Measurements from ENCODE around the gene CKAP2.
"Not testable (repeated sequence)": the region's sequence is repeated elsewhere in the genome, so short reads cannot be mapped to it uniquely, and the experiment has no call there.

The CKAP2 gene

DNA sequence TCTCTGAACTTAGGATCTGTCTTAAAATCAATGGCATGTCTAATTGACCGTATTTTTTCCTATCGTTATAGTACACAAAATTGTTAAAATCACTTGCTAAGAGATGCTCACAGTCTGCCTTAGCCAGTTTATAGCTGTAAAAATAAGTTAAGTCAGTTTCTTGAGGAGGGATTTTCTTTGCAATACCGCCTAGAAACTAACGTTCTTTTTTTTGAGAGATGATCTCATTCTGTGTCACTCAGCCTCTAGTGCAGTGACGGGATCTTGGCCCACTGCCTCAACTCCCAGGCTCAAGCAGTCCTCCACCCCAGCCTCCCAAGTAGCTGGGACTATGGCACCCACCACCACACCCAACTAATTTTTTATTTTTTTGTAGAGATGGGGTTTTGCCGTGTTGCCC, 4.4 kb downstream of the CKAP2 start:
- H3K36me3 ChIP-seq (ENCODE audit: low read length): peaks cover 60% of the 10 kb centered on the region
- H3K4me2 ChIP-seq (ENCODE audit: low read depth, low read length, poor library complexity, severe bottlenecking): no peak overlapping the region
- H3K9me2 ChIP-seq (replicated peaks; ENCODE audit: insufficient read depth, low read length): no peaks in the 10 kb centered on the region
- peaks cover 84% of the 10 kb centered on the region for H3K79me2 ChIP-seq (ENCODE audit: insufficient read depth, low read length)
- H3K4me3 ChIP-seq (ENCODE audit: insufficient read depth, low read length, poor library complexity, severe bottlenecking): no peak overlapping the region
- H3K27me3 ChIP-seq (ENCODE audit: low read length): no peaks in the 10 kb centered on the region
- no peak overlapping the region for H3K9ac ChIP-seq (ENCODE audit: low read length)
- peaks cover 20% of the 10 kb centered on the region for H4K20me1 ChIP-seq (ENCODE audit: low read depth, low read length)
- no peaks in the 10 kb centered on the region for H3K9me3 ChIP-seq (ENCODE audit: insufficient read depth, low read length)
- no peak overlapping the region for H3K27ac ChIP-seq (ENCODE audit: low read depth, low read length)
- no peak for TF ChIP-seq EZH2phosphoT487 (conservative IDR thresholded peaks at IDR 0.05; ENCODE audit: low read length)
- TF ChIP-seq, protein P1, sequence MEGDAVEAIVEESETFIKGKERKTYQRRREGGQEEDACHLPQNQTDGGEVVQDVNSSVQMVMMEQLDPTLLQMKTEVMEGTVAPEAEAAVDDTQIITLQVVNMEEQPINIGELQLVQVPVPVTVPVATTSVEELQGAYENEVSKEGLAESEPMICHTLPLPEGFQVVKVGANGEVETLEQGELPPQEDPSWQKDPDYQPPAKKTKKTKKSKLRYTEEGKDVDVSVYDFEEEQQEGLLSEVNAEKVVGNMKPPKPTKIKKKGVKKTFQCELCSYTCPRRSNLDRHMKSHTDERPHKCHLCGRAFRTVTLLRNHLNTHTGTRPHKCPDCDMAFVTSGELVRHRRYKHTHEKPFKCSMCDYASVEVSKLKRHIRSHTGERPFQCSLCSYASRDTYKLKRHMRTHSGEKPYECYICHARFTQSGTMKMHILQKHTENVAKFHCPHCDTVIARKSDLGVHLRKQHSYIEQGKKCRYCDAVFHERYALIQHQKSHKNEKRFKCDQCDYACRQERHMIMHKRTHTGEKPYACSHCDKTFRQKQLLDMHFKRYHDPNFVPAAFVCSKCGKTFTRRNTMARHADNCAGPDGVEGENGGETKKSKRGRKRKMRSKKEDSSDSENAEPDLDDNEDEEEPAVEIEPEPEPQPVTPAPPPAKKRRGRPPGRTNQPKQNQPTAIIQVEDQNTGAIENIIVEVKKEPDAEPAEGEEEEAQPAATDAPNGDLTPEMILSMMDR (IDR thresholded peaks at IDR 0.05; ENCODE audit: insufficient read depth, low read length, poor library complexity, severe bottlenecking): no peak
- H2AFZ ChIP-seq (ENCODE audit: low read depth, low read length, severe bottlenecking): no peak overlapping the region
- peaks cover 11% of the 10 kb centered on the region for H3F3A ChIP-seq (ENCODE audit: insufficient read depth)

DNA sequence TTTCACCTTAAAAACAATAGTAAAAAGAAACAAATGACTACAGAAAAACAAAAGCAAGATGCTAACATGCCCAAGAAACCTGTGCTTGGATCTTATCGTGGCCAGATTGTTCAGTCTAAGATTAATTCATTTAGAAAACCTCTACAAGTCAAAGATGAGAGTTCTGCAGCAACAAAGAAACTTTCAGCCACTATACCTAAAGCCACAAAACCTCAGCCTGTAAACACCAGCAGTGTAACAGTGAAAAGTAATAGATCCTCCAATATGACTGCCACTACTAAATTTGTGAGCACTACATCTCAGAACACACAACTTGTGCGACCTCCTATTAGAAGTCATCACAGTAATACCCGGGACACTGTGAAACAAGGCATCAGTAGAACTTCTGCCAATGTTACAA, 6.0 kb downstream of the CKAP2 start:
- Histone ChIP-seq H3K36me3 (ENCODE audit: low read length) (peaks cover 74% of the 10 kb centered on the region), H3K9me2 (replicated peaks; ENCODE audit: insufficient read depth, low read length) (no peaks in the 10 kb centered on the region), H3K9ac (ENCODE audit: low read length) (no peak overlapping the region), H3K4me2 (ENCODE audit: low read depth, low read length, poor library complexity, severe bottlenecking) (no peak overlapping the region), H3K27me3 (ENCODE audit: low read length) (no peaks in the 10 kb centered on the region), H3K79me2 (ENCODE audit: insufficient read depth, low read length) (peaks cover 84% of the 10 kb centered on the region), H3F3A (ENCODE audit: insufficient read depth) (peaks cover 6% of the 10 kb centered on the region; the same call in 1 of the 2 replicates), H3K4me3 (ENCODE audit: insufficient read depth, low read length, poor library complexity, severe bottlenecking) (no peak overlapping the region), H2AFZ (ENCODE audit: low read depth, low read length, severe bottlenecking) (no peak overlapping the region), H4K20me1 (ENCODE audit: low read depth, low read length) (peaks cover 31% of the 10 kb centered on the region), H3K27ac (ENCODE audit: low read depth, low read length) (no peak overlapping the region), H3K9me3 (ENCODE audit: insufficient read depth, low read length) (no peaks in the 10 kb centered on the region)
- TF ChIP-seq, protein P1 (IDR thresholded peaks at IDR 0.05; ENCODE audit: insufficient read depth, low read length, poor library complexity, severe bottlenecking): no peak
- TF ChIP-seq EZH2phosphoT487 (conservative IDR thresholded peaks at IDR 0.05; ENCODE audit: low read length): no peak

DNA sequence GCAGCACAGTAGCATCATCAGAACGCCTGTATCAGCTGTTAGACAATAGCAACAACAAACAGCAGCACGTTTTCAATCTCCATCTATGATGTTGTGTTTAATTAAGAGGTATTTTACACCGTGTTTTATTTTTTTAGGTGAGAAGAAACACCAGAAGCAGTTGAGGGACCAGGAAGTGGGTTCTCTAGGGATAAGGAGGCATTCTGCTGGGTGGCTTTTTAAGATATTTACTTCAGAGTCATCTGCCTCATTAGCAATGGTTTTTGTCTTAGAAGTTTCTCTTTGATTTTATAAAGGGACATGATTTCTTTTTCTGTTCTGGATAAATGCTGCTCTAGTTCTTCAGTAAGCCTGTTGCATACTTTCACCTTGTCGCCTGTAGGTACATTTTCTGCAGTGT, 8.2 kb downstream of the CKAP2 start:
- Histone ChIP-seq H3K27me3 (ENCODE audit: low read length) (no peaks in the 10 kb centered on the region), H3K9me3 (ENCODE audit: insufficient read depth, low read length) (no peaks in the 10 kb centered on the region), H3K27ac (ENCODE audit: low read depth, low read length) (no peak overlapping the region), H4K20me1 (ENCODE audit: low read depth, low read length) (peaks cover 28% of the 10 kb centered on the region), H3K9me2 (replicated peaks; ENCODE audit: insufficient read depth, low read length) (no peaks in the 10 kb centered on the region), H3K79me2 (ENCODE audit: insufficient read depth, low read length) (peaks cover 71% of the 10 kb centered on the region), H2AFZ (ENCODE audit: low read depth, low read length, severe bottlenecking) (no peak overlapping the region), H3K4me3 (ENCODE audit: insufficient read depth, low read length, poor library complexity, severe bottlenecking) (no peak overlapping the region), H3K4me2 (ENCODE audit: low read depth, low read length, poor library complexity, severe bottlenecking) (no peak overlapping the region), H3F3A (ENCODE audit: insufficient read depth) (peaks cover 6% of the 10 kb centered on the region; the same call in 1 of the 2 replicates), H3K9ac (ENCODE audit: low read length) (no peak overlapping the region), H3K36me3 (ENCODE audit: low read length) (peaks cover 71% of the 10 kb centered on the region)
- TF ChIP-seq EZH2phosphoT487 (conservative IDR thresholded peaks at IDR 0.05; ENCODE audit: low read length): no peak
- TF ChIP-seq, protein P1 (IDR thresholded peaks at IDR 0.05; ENCODE audit: insufficient read depth, low read length, poor library complexity, severe bottlenecking): no peak

DNA sequence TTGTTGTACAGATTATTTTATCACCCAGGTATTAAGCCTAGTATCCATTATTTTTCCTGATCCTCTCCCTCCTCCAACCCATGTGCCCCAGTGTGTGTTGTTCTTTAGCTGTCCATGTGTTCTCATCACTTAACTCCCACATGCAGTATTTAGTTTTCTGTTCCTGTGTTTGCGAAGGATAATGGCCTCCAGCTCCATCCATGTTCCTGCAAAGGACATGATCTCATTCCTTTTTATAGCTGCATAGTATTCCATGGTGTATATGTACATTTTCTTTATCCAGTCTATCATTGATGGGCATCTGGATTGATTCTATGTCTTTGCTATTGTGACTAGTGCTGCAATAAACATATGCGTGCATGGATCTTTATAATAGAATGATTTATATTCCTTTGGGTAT, 13.2 kb downstream of the CKAP2 start:
- H3F3A ChIP-seq (ENCODE audit: insufficient read depth); H3K9me3 ChIP-seq (ENCODE audit: insufficient read depth, low read length); H3K27me3 ChIP-seq (ENCODE audit: low read length); H2AFZ ChIP-seq (ENCODE audit: low read depth, low read length, severe bottlenecking); H3K4me3 ChIP-seq (ENCODE audit: insufficient read depth, low read length, poor library complexity, severe bottlenecking); H3K4me2 ChIP-seq (ENCODE audit: low read depth, low read length, poor library complexity, severe bottlenecking); H3K27ac ChIP-seq (ENCODE audit: low read depth, low read length); H3K9me2 ChIP-seq (replicated peaks; ENCODE audit: insufficient read depth, low read length); H3K9ac ChIP-seq (ENCODE audit: low read length): not testable (repeated sequence)
- peaks cover 28% of the 10 kb centered on the region; the same call in 1 of the 2 replicates for H4K20me1 ChIP-seq (ENCODE audit: low read depth, low read length)
- H3K79me2 ChIP-seq (ENCODE audit: insufficient read depth, low read length): peaks cover 33% of the 10 kb centered on the region
- H3K36me3 ChIP-seq (ENCODE audit: low read length): peaks cover 71% of the 10 kb centered on the region

DNA sequence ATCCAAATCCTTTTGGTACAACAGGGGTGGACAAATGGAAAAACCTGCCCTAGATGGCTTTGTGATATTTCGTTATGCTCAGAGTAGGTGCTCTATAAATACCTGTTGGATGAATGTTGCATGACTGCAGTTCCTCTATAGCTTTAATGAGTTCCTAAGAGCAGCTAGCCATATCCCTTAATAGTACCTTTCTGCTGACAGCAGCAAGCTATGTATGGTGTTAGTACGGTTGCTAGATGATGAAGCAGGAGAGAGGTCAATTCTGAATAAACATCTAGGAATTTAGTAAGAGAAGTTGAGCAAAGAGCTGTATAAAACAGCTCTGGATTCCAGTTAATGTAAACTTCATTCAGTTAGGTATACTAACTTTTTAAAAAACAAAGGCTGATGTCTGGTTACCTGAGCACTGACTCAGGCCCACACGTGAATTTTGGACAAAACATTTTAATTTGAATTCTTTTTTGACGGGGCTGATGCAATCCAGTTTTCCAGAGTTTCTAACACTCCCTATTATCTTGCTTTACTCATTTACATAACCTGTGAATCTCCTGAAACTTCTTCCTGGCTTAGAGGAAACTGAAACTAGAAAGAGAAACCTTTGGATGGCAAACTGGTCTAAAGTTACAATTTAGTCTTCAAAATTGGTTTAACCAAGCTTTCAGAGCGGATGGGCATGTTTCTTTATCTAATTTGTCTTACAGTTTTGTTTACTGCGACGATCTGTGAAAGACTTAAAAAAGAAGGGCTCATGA, 25.6 kb downstream of the CKAP2 start:
- H2AFZ ChIP-seq (ENCODE audit: low read depth, low read length, severe bottlenecking); H3K9me3 ChIP-seq (ENCODE audit: insufficient read depth, low read length); H3K27me3 ChIP-seq (ENCODE audit: low read length); H3K27ac ChIP-seq (ENCODE audit: low read depth, low read length); H3K79me2 ChIP-seq (ENCODE audit: insufficient read depth, low read length); H3F3A ChIP-seq (ENCODE audit: insufficient read depth); H3K36me3 ChIP-seq (ENCODE audit: low read length); H3K4me2 ChIP-seq (ENCODE audit: low read depth, low read length, poor library complexity, severe bottlenecking); H3K4me3 ChIP-seq (ENCODE audit: insufficient read depth, low read length, poor library complexity, severe bottlenecking); H3K9me2 ChIP-seq (replicated peaks; ENCODE audit: insufficient read depth, low read length); H3K9ac ChIP-seq (ENCODE audit: low read length); H4K20me1 ChIP-seq (ENCODE audit: low read depth, low read length): not testable (repeated sequence)
